H9 (cell line): ENCODE data around the gene ACOXL. TPM values are rescaled to one million over a fixed set of nuclear protein-coding genes. Genes with fewer than 3 reads are reported as not detected.

Experiments
- DNase-seq: peaks from one replicate; pipeline ENCODE4 v3.0.0-alpha.2; 2017
- H2AFZ ChIP-seq: one replicate; pipeline ENCODE4 v1.6.1; 2013; ENCODE audit warnings: mild to moderate bottlenecking, low read length, control low read depth, moderate library complexity
- H2AK5ac ChIP-seq: 2 replicates; pipeline ENCODE4 v1.6.1; 2013; ENCODE audit warnings: low read length, control low read depth, mixed read lengths; ENCODE audit not compliant: insufficient read length
- H2BK120ac ChIP-seq: one replicate; pipeline ENCODE4 v1.6.1; 2013; ENCODE audit warnings: low read depth, mild to moderate bottlenecking, low read length, control low read depth, inconsistent platforms; ENCODE audit not compliant: poor library complexity, severe bottlenecking
- H2BK12ac ChIP-seq: 2 replicates; pipeline ENCODE4 v1.6.1; 2013; ENCODE audit warnings: low read length, control low read depth, mixed read lengths, low read depth; ENCODE audit not compliant: insufficient read length
- H2BK15ac ChIP-seq: 2 replicates; pipeline ENCODE4 v1.6.1; 2013; ENCODE audit warnings: low read depth, low read length, control low read depth
- H2BK20ac ChIP-seq: one replicate; pipeline ENCODE4 v1.6.1; 2013; ENCODE audit warnings: low read depth, mild to moderate bottlenecking, low read length, control low read depth, inconsistent platforms; ENCODE audit not compliant: poor library complexity, severe bottlenecking
- H2BK5ac ChIP-seq: 2 replicates; pipeline ENCODE4 v1.6.1; 2013; ENCODE audit warnings: low read length, control low read depth, mixed read lengths; ENCODE audit not compliant: insufficient read length
- H3K14ac ChIP-seq: 2 replicates; pipeline ENCODE4 v1.6.1; 2013; ENCODE audit warnings: low read length, control low read depth; ENCODE audit not compliant: insufficient read depth
- H3K18ac ChIP-seq: 2 replicates; pipeline ENCODE4 v1.6.1; 2013; ENCODE audit warnings: low read depth, mild to moderate bottlenecking, mixed read lengths, low read length, control low read depth; ENCODE audit not compliant: insufficient read length
- H3K23ac ChIP-seq: 2 replicates; pipeline ENCODE4 v1.6.1; 2013; ENCODE audit warnings: low read length, control low read depth, mixed read lengths, low read depth; ENCODE audit not compliant: insufficient read length
- H3K23me2 ChIP-seq: 2 replicates; pipeline ENCODE4 v1.6.1; 2013; ENCODE audit warnings: low read depth, mild to moderate bottlenecking, mixed read lengths, low read length, control low read depth; ENCODE audit not compliant: insufficient read length, poor library complexity, severe bottlenecking
- H3K27ac ChIP-seq: 2 replicates; pipeline ENCODE4 v1.5.1; 2013; ENCODE audit warnings: low read length, control low read depth, mixed read lengths, low read depth; ENCODE audit not compliant: insufficient read length
- H3K27me3 ChIP-seq: 2 replicates; pipeline ENCODE4 v1.6.1; 2013; ENCODE audit warnings: low read length, control low read depth, inconsistent platforms; ENCODE audit not compliant: insufficient read depth
- H3K4ac ChIP-seq: 2 replicates; pipeline ENCODE4 v1.6.1; 2013; ENCODE audit warnings: low read depth, mild to moderate bottlenecking, control low read depth, inconsistent platforms, low read length, moderate library complexity
- H3K4me1 ChIP-seq: 2 replicates; pipeline ENCODE4 v1.6.1; 2013; ENCODE audit warnings: low read length, control low read depth, inconsistent platforms; ENCODE audit not compliant: insufficient read depth
- H3K4me2 ChIP-seq: 2 replicates; pipeline ENCODE4 v1.6.1; 2013; ENCODE audit warnings: low read length, control low read depth, mixed read lengths; ENCODE audit not compliant: insufficient read length, insufficient read depth
- H3K56ac ChIP-seq: 2 replicates; pipeline ENCODE4 v1.6.1; 2013; ENCODE audit warnings: low read depth, mild to moderate bottlenecking, mixed read lengths, low read length, control low read depth; ENCODE audit not compliant: insufficient read length
- H3K79me1 ChIP-seq: 2 replicates; pipeline ENCODE4 v1.6.1; 2013; ENCODE audit warnings: low read depth, mild to moderate bottlenecking, moderate library complexity, low read length, control low read depth, inconsistent platforms; ENCODE audit not compliant: insufficient read depth, poor library complexity, severe bottlenecking
- H3K79me2 ChIP-seq: 2 replicates; pipeline ENCODE4 v1.6.1; 2013; ENCODE audit warnings: low read length, control low read depth, inconsistent platforms; ENCODE audit not compliant: insufficient read depth
- H3K9ac ChIP-seq: 2 replicates; pipeline ENCODE4 v1.6.1; 2013; ENCODE audit warnings: low read length, control low read depth, mixed read lengths; ENCODE audit not compliant: insufficient read length; ENCODE audit errors: extremely low read depth
- H3K9me3 ChIP-seq: one replicate; pipeline ENCODE4 v1.6.1; 2013; ENCODE audit warnings: low read depth, low read length, inconsistent platforms; ENCODE audit not compliant: control insufficient read depth
- H3T11ph ChIP-seq: one replicate; pipeline ENCODE4 v1.6.1; 2013; ENCODE audit warnings: mild to moderate bottlenecking, low read length, control low read depth, inconsistent platforms
- H4K20me1 ChIP-seq: one replicate; pipeline ENCODE4 v1.6.1; 2013; ENCODE audit not compliant: control insufficient read depth, insufficient read length, insufficient read depth
- H4K5ac ChIP-seq: 2 replicates; pipeline ENCODE4 v1.6.1; 2013; ENCODE audit warnings: low read depth, mild to moderate bottlenecking, mixed read lengths, low read length, control low read depth; ENCODE audit not compliant: insufficient read length
- H4K8ac ChIP-seq: replicated peaks from 2 replicates; pipeline ENCODE4 v1.6.1; 2013; ENCODE audit warnings: low read length, control low read depth, mixed read lengths, low read depth; ENCODE audit not compliant: insufficient read length
- H4K91ac ChIP-seq: 2 replicates; pipeline ENCODE4 v1.6.1; 2013; ENCODE audit warnings: low read depth, mild to moderate bottlenecking, moderate library complexity, mixed read lengths, low read length, control low read depth; ENCODE audit not compliant: insufficient read length
- H3K27ac Mint-ChIP-seq, 3 experiments: 2 replicates in 2 of 3; 3 replicates in 1 of 3; pipeline ENCODE4 v1.8.0; 2020 to 2021; ENCODE audit warnings: mixed read lengths in 3 of 3, mild to moderate bottlenecking in 1 of 3, moderate library complexity in 1 of 3
- H3K27me3 Mint-ChIP-seq: 2 replicates; pipeline ENCODE4 v1.8.0; 2021; ENCODE audit warnings: low read depth, mild to moderate bottlenecking, moderate library complexity, mixed read lengths
- H3K36me3 Mint-ChIP-seq, 3 experiments: 2 replicates in 2 of 3; 3 replicates in 1 of 3; pipeline ENCODE4 v1.8.0; 2020 to 2021; ENCODE audit warnings: low read depth in 3 of 3, mixed read lengths in 3 of 3; ENCODE audit not compliant: insufficient read depth in 1 of 3
- H3K4me1 Mint-ChIP-seq, 2 experiments: 2 replicates each; pipeline ENCODE4 v1.8.0; 2020; ENCODE audit warnings: mixed read lengths in 2 of 2
- H3K4me3 Mint-ChIP-seq, 2 experiments: 2 replicates in 1 of 2; 3 replicates in 1 of 2; pipeline ENCODE4 v1.8.0; 2020 to 2021; ENCODE audit warnings: mild to moderate bottlenecking in 2 of 2, mixed read lengths in 2 of 2, moderate library complexity in 1 of 2
- H3K9me3 Mint-ChIP-seq, 2 experiments: 2 replicates in 1 of 2; 3 replicates in 1 of 2; pipeline ENCODE4 v1.8.0; 2020; ENCODE audit warnings: mild to moderate bottlenecking in 2 of 2, mixed read lengths in 2 of 2, moderate library complexity in 1 of 2
- WGBS: extraction: QIAGEN DNeasy Blood & Tissue Kit; methylation state at CpG from one replicate; pipeline ENCODE4 v1.1.7; 2013; ENCODE audit warnings: missing lambda C conversion rate, low lambda C conversion rate, mixed read lengths; ENCODE audit not compliant: insufficient read length; ENCODE audit errors: extremely low coverage; 5-methylcytosine and 5-hydroxymethylcytosine counted together
- total RNA-seq: library from RNA; stranded (reverse); gene quantifications from 2 replicates; pipeline ENCODE4 v1.2.1, GENCODE V29; 2021
- TF ChIP-seq, protein P1 (sequence below): fragments of 200-600 bp; sonication (generic); conservative IDR thresholded peaks from 3 replicates; pipeline ENCODE4 v1.8.0; 2021; ENCODE audit warnings: antibody characterized with exemption, mild to moderate bottlenecking

Gene ACOXL
- total RNA-seq, 1 experiment from 2014 or later = 37.6 TPM

DNA sequence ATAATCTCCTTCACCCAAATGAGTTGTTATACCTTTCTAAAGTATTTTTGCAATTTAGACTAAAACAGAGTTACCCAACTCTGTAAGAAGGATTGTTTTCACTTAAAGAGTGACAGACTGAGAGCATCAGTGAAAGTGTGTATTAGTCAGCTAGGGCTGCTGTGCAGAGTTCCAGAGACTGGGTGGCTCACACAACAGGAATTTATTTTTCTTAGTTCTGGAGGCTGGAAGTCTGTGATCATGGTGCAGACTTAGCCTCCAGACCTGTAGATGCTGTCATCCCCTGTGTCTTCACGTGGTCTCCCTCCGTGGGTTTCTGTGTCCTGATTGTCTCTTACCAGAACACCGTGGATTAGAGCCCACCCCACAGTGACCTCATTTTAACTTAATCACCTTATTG lies 428.4 kb downstream of the ACOXL start:
- Histone ChIP-seq H4K5ac (no peak overlapping the region), H3K79me2 (no peaks in the 10 kb centered on the region), H4K20me1 (no peaks in the 10 kb centered on the region), H3K4ac (no peak overlapping the region), H4K91ac (no peak overlapping the region), H3K18ac (no peak overlapping the region), H2BK20ac (no peak overlapping the region), H3K4me1 (peaks cover 5% of the 10 kb centered on the region; the same call in 1 of the 2 replicates), H3K27ac (no peak overlapping the region), H3K4me2 (no peak overlapping the region), H2BK12ac (no peak overlapping the region), H4K8ac (no peak overlapping the region), H2BK120ac (no peak overlapping the region), H3T11ph (no peak overlapping the region), H3K23ac (no peak overlapping the region), H3K23me2 (no peaks in the 10 kb centered on the region), H3K9ac (no peak overlapping the region), H3K9me3 (no peaks in the 10 kb centered on the region), H3K14ac (no peak overlapping the region), H2BK15ac (no peak overlapping the region), H3K56ac (no peak overlapping the region), H3K79me1 (peaks cover 5% of the 10 kb centered on the region), H3K27me3 (no peaks in the 10 kb centered on the region), H2AK5ac (no peak overlapping the region), H2AFZ (no peak overlapping the region), H2BK5ac (no peak overlapping the region)
- no peak for DNase-seq
- no peak overlapping the region for H3K4me3 Mint-ChIP-seq
- peaks cover 15 to 72% (median 60%) of the 10 kb centered on the region in 3 experiments; a peak in 6 of 7 replicates for H3K36me3 Mint-ChIP-seq
- H3K9me3 Mint-ChIP-seq = no peaks in the 10 kb centered on the region
- TF ChIP-seq, protein P1, sequence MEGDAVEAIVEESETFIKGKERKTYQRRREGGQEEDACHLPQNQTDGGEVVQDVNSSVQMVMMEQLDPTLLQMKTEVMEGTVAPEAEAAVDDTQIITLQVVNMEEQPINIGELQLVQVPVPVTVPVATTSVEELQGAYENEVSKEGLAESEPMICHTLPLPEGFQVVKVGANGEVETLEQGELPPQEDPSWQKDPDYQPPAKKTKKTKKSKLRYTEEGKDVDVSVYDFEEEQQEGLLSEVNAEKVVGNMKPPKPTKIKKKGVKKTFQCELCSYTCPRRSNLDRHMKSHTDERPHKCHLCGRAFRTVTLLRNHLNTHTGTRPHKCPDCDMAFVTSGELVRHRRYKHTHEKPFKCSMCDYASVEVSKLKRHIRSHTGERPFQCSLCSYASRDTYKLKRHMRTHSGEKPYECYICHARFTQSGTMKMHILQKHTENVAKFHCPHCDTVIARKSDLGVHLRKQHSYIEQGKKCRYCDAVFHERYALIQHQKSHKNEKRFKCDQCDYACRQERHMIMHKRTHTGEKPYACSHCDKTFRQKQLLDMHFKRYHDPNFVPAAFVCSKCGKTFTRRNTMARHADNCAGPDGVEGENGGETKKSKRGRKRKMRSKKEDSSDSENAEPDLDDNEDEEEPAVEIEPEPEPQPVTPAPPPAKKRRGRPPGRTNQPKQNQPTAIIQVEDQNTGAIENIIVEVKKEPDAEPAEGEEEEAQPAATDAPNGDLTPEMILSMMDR = no peak
- H3K27me3 Mint-ChIP-seq = no peaks in the 10 kb centered on the region; the same call in 1 of the 2 replicates
- peaks cover 37 to 56% of the 10 kb centered on the region in 2 experiments for H3K4me1 Mint-ChIP-seq
- H3K27ac Mint-ChIP-seq = peak overlapping the region in 1 of 3 experiments; percentile 68; a peak in 1 of 7 replicates
- no CpG with 5 or more reads among the region's 3 CpGs for WGBS
